Chondrocyte (in vitro differentiated cells): Measurements from ENCODE around the gene ARHGAP27. TPM values are rescaled to one million over a fixed set of nuclear protein-coding genes. Genes with fewer than 3 reads are reported as not detected.

Source experiments
- DNase-seq: peaks from one replicate; pipeline ENCODE4 v3.0.0; 2021; ENCODE audit warnings: mixed read lengths, low spot score
- H3K27ac Mint-ChIP-seq: one replicate; pipeline ENCODE4 v1.8.0; 2021; ENCODE audit warnings: mild to moderate bottlenecking, moderate library complexity, mixed read lengths; ENCODE audit not compliant: unreplicated experiment
- H3K27me3 Mint-ChIP-seq: 2 replicates; pipeline ENCODE4 v1.8.0; 2021; ENCODE audit warnings: low read depth, mixed read lengths
- H3K36me3 Mint-ChIP-seq: 2 replicates; pipeline ENCODE4 v1.8.0; 2021; ENCODE audit warnings: low read depth, mixed read lengths
- H3K4me1 Mint-ChIP-seq: 2 replicates; pipeline ENCODE4 v1.8.0; 2021; ENCODE audit warnings: low read depth, mild to moderate bottlenecking, mixed read lengths
- H3K4me3 Mint-ChIP-seq: one replicate; pipeline ENCODE4 v1.8.0; 2021; ENCODE audit warnings: mild to moderate bottlenecking, moderate library complexity, mixed read lengths; ENCODE audit not compliant: unreplicated experiment
- H3K9me3 Mint-ChIP-seq: 2 replicates; pipeline ENCODE4 v1.8.0; 2021; ENCODE audit warnings: low read depth, mixed read lengths
- CTCF ChIP-seq: fragments of 200-600 bp; sonication (generic); IDR thresholded peaks from 2 replicates; pipeline ENCODE4 v1.5.0; 2021; ENCODE audit warnings: antibody characterized with exemption, mild to moderate bottlenecking, moderate library complexity
- total RNA-seq: library from RNA; stranded (reverse); gene quantifications from 3 replicates; pipeline ENCODE4 v1.2.1, GENCODE V29; 2021

Gene ARHGAP27
- total RNA-seq, 1 donor from 2014 or later, result 2.0 TPM

- Mint-ChIP-seq H3K27ac (no peak overlapping the region), H3K4me3 (no peak overlapping the region), H3K4me1 (peaks cover 32% of the 10 kb centered on the region), H3K27me3 (no peaks in the 10 kb centered on the region), H3K9me3 (no peaks in the 10 kb centered on the region), H3K36me3 (no peaks in the 10 kb centered on the region)
- TF ChIP-seq CTCF, result no peak
- no peak for DNase-seq
Measured at GRCh38 chr17:45374501-45374900, 58.2 kb downstream of the ARHGAP27 start.

- Mint-ChIP-seq H3K36me3 (no peaks in the 10 kb centered on the region), H3K4me3 (peak overlapping the region; percentile 60), H3K27me3 (no peaks in the 10 kb centered on the region), H3K9me3 (no peaks in the 10 kb centered on the region), H3K27ac (peak overlapping the region; percentile 99), H3K4me1 (peaks cover 44% of the 10 kb centered on the region)
- TF ChIP-seq CTCF, result no peak
- peak; percentile 21 for DNase-seq
Measured at GRCh38 chr17:45372325-45372869, 60.3 kb downstream of the ARHGAP27 start.

GRCh38 chr17:45371414-45372324, 61.0 kb downstream of the ARHGAP27 start:
- Mint-ChIP-seq H3K4me3 (peak overlapping the region; percentile 60), H3K27me3 (no peaks in the 10 kb centered on the region), H3K27ac (peak overlapping the region; percentile 99), H3K9me3 (no peaks in the 10 kb centered on the region), H3K36me3 (no peaks in the 10 kb centered on the region), H3K4me1 (peaks cover 46% of the 10 kb centered on the region)
- DNase-seq, result peak; percentile 99
- TF ChIP-seq CTCF, result peak; percentile 17

GRCh38 chr17:45370949-45371413, 61.7 kb downstream of the ARHGAP27 start:
- Mint-ChIP-seq H3K27me3 (no peaks in the 10 kb centered on the region), H3K4me3 (no peak overlapping the region), H3K4me1 (peaks cover 49% of the 10 kb centered on the region), H3K36me3 (no peaks in the 10 kb centered on the region), H3K9me3 (no peaks in the 10 kb centered on the region), H3K27ac (peak overlapping the region; percentile 92)
- DNase-seq, result no peak
- TF ChIP-seq CTCF, result peak; percentile 66

GRCh38 chr17:45369421-45369820, 63.2 kb downstream of the ARHGAP27 start:
- no peak overlapping the region for H3K27ac Mint-ChIP-seq
- H3K36me3 Mint-ChIP-seq, result no peaks in the 10 kb centered on the region
- peaks cover 52% of the 10 kb centered on the region for H3K4me1 Mint-ChIP-seq
- H3K27me3 Mint-ChIP-seq, result no peaks in the 10 kb centered on the region
- no peak for TF ChIP-seq CTCF
- H3K9me3 Mint-ChIP-seq, result no peaks in the 10 kb centered on the region
- H3K4me3 Mint-ChIP-seq, result no peak overlapping the region
- no peak for DNase-seq
